Stimulated activated naive CD8-positive, alpha-beta T cell treated with anti-CD3 and anti-CD28 coated beads, Interleukin-15, amount 100 ng/mL, for 72 hours (primary cell): ENCODE data around the gene CHKA.
A peak's percentile ranks its signal among the peaks of the same experiment; 100 is the strongest.

Experiments
- ATAC-seq: fragments of 150-1000 bp; cut with Tn5 transposase; 2 replicates; pipeline ENCODE4 v1.10.0; 2021; ENCODE audit warnings: mild to moderate bottlenecking, moderate library complexity
- DNase-seq, 2 donors: peaks; one replicate each; pipeline ENCODE4 v3.0.0; 2021 to 2022
- H3K27ac Mint-ChIP-seq, 2 donors: one replicate each; pipeline ENCODE4 v1.8.0; 2022; ENCODE audit warnings: mild to moderate bottlenecking in 2 of 2, mixed read lengths in 2 of 2, moderate library complexity in 2 of 2
- H3K27me3 Mint-ChIP-seq: one replicate; pipeline ENCODE4 v1.8.0; 2022; ENCODE audit warnings: mixed read lengths
- H3K4me1 Mint-ChIP-seq: one replicate; pipeline ENCODE4 v1.8.0; 2022; ENCODE audit warnings: mild to moderate bottlenecking, mixed read lengths
- H3K4me3 Mint-ChIP-seq, 2 donors: one replicate each; pipeline ENCODE4 v1.8.0; 2022; ENCODE audit warnings: mild to moderate bottlenecking in 2 of 2, mixed read lengths in 2 of 2, moderate library complexity in 1 of 2
- H3K9me3 Mint-ChIP-seq, 2 donors: one replicate each; pipeline ENCODE4 v1.8.0; 2022; ENCODE audit warnings: mixed read lengths in 2 of 2

CHKA gene

GRCh38 chr11:68014947-68015447 lies 106.2 kb downstream of the CHKA start:
- H3K4me3 Mint-ChIP-seq, result no peak overlapping the region
- H3K27me3 Mint-ChIP-seq, result peaks cover 9% of the 10 kb centered on the region
- no peak for DNase-seq
- H3K4me1 Mint-ChIP-seq, result peaks cover 3% of the 10 kb centered on the region
- H3K9me3 Mint-ChIP-seq, result no peaks in the 10 kb centered on the region
- H3K27ac Mint-ChIP-seq, result no peak overlapping the region
- ATAC-seq, result peak; percentile 39

DNA sequence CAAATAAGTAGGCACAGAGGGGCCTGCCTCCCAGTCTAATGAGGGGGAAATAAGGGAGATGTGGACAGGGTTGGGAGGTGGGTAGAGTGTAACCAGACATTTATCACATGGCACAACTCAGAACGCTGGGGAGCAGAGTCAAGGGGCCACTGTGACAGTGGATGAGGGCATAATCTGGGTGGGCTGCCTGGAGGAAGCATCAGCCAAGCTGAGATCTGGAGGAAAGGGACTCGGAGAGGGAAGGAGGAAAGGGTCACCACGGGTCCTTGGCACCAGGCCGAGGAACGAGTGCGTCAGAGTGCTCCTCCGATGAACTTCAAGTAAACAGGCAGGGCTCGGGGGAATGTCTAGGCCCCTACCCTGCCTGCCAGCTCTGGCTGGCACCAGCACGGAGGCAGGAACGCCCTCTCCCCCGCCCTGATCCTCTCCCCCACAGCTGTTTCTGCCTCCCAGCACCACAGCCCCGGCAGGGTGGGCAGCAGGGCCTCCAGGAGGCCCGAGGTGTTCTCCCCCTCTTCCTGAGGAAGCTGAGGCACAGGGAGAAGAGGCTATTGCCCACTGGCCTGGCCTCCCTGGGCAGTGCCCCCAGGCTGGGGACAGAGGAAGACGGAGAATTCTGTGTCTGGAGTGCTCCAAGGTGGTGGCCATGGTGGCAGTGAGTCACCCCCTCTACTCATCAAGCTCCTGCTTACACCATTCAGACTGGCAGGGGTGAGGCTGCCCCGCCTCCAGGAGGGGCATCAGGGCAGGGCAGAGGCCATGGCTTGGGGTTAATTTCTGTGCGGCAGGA lies 106.8 kb downstream of the CHKA start:
- peak; percentile 56 for ATAC-seq
- H3K27ac Mint-ChIP-seq, result no peak overlapping the region

DNA sequence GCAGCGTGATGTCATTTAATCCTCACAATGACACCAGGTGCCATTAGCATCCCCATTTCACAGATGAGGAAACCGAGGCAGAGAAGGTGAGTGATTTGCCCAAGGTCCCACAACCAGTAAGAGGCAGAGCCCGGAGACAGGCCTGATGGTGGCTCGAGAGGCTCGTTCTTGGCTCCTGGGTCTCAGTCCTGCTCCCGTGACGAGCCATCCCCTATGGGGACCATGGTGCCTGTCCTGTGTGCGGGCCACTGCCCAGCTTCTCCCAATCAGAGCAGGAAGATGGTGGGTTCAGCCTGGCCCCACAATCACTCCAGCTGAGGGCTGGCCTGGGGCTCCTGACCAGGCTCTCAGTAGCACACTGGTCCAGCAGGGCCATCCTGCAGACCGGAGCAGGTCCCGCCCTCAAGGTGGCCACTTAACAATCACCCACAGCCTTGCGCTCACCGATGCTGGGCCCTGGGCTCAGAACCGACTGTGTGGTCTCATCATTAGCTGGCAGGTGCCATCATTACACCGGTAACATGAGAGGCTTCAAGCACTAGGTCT lies 107.5 kb downstream of the CHKA start:
- Mint-ChIP-seq H3K27me3 (peaks cover 10% of the 10 kb centered on the region), H3K27ac (no peak overlapping the region), H3K4me3 (no peak overlapping the region), H3K4me1 (peaks cover 15% of the 10 kb centered on the region), H3K9me3 (no peaks in the 10 kb centered on the region)
- DNase-seq (no peak), ATAC-seq (no peak)

More for the DNA sequence above, 106.8 kb downstream of the CHKA start:
- Mint-ChIP-seq H3K27me3 (peaks cover 10% of the 10 kb centered on the region), H3K4me3 (no peak overlapping the region), H3K9me3 (no peaks in the 10 kb centered on the region), H3K4me1 (peaks cover 8% of the 10 kb centered on the region)
- no peak for DNase-seq

GRCh38 chr11:68012843-68013610 lies 108.2 kb downstream of the CHKA start:
- H3K4me3 Mint-ChIP-seq, result no peak overlapping the region
- peaks cover 15% of the 10 kb centered on the region for H3K4me1 Mint-ChIP-seq
- H3K27ac Mint-ChIP-seq, result no peak overlapping the region
- ATAC-seq (no peak), DNase-seq (no peak)
- no peaks in the 10 kb centered on the region for H3K9me3 Mint-ChIP-seq
- H3K27me3 Mint-ChIP-seq, result peaks cover 10% of the 10 kb centered on the region

GRCh38 chr11:68012044-68012842 lies 108.9 kb downstream of the CHKA start:
- ATAC-seq (no peak), DNase-seq (no peak)
- no peak overlapping the region for H3K4me3 Mint-ChIP-seq
- no peak overlapping the region for H3K27ac Mint-ChIP-seq
- peaks cover 10% of the 10 kb centered on the region for H3K27me3 Mint-ChIP-seq
- no peaks in the 10 kb centered on the region for H3K9me3 Mint-ChIP-seq
- H3K4me1 Mint-ChIP-seq, result peaks cover 15% of the 10 kb centered on the region

DNA sequence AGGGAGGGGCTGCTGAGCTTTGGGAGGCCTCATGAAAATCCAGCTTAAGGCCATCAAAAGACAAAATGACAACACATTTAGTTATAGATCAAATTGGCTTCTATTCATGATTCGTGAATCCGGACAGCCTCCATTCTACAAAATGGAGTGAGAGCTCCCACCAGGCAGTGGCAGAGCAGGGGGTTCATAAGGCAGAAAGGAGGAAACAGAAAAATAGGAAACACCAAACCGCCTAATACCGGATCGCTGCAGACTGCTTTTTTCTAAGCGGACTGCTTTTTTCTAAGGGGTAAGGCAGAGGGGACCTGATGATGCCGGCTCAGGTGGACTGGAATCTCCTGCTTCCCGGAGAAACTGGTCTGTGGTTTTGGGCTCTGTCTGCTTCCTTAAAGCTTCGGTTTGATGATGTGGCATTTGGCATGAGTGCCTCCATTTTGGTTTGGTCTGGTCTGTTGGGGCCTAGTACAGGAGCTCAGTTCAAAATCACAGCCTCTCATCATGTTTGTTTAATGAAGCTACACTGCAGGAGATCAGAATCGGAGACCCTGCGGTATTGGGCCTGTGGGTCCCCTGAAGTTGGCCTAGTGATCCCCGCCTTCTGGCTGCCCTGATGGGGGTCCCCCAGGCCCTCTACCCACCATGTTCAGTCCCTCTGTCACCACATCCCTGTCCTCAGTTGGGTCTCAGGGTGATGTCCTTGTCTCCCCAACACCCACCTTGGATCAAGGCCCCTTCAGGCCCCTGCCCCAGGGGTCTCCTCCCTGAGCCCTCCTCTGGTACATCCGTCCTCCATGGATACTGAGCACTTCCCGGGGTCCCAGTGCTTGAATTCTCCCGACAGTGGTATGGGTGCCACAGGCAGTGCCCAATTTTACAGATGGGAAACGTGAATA lies 109.9 kb downstream of the CHKA start:
- Mint-ChIP-seq H3K27me3 (peaks cover 10% of the 10 kb centered on the region), H3K27ac (no peak overlapping the region), H3K4me3 (no peak overlapping the region), H3K9me3 (no peaks in the 10 kb centered on the region), H3K4me1 (peaks cover 15% of the 10 kb centered on the region)
- DNase-seq (no peak), ATAC-seq (no peak)

GRCh38 chr11:68010090-68011041 lies 110.8 kb downstream of the CHKA start, which contains the start of gene ALDH3B1:
TSS of gene ALDH3B1 (plus strand) at chr11:68010327. CDS start at chr11:68015298, 4,971 bp downstream.
- Mint-ChIP-seq H3K27ac (peak within 1 kb of the TSS in 1 of 2 donors; percentile 71), H3K4me1 (peaks cover 15% of the 10 kb centered on the region), H3K4me3 (peak within 1 kb of the TSS in 1 of 2 donors; percentile 9), H3K9me3 (no peaks in the 10 kb centered on the region), H3K27me3 (peaks cover 10% of the 10 kb centered on the region)
- ATAC-seq (peak; percentile 19), DNase-seq (no peak)

DNA sequence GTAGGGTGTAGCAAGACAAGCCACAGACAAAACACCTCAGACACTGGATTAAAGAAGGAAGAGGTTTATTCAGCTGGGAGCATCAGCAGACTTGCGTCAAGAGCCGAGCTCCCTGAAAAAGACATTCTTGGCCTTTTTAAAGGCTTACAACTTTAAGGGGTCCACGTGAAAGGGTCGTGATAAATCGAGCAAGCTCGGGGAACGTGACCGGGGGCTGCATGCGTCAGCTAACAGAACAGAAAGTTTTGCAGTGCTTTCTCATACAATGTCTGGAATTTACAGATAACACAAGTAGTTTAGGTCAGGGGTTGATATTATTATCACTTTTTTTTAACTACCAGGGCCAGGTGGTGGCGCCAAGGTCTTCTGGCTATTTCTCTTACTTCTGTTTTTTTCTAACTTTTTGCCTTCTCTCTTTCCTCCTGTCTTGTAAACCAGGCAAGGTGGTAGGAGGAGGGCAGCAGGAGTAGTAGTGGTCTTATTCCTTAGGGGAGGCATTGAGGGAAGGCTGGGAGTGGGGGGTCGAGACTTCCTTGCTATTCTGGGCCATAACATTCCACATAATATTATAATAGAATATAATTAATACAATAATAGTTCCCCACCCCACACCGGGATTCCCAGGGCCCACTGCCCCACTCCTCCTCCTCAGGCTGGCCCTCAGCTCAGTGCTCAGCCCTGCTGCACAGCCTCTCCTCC lies 111.6 kb downstream of the CHKA start:
- DNase-seq, result no peak
- peaks cover 10% of the 10 kb centered on the region for H3K27me3 Mint-ChIP-seq
- peak overlapping the region in 1 of 2 donors; percentile 9 for H3K4me3 Mint-ChIP-seq
- no peak for ATAC-seq
- no peaks in the 10 kb centered on the region for H3K9me3 Mint-ChIP-seq
- H3K4me1 Mint-ChIP-seq, result peaks cover 23% of the 10 kb centered on the region
- peak overlapping the region in 1 of 2 donors; percentile 71 for H3K27ac Mint-ChIP-seq

- H3K9me3 Mint-ChIP-seq, result no peaks in the 10 kb centered on the region
- no peak overlapping the region for H3K4me3 Mint-ChIP-seq
Observed at GRCh38 chr11:68008381-68009337, 112.5 kb downstream of the CHKA start.

DNA sequence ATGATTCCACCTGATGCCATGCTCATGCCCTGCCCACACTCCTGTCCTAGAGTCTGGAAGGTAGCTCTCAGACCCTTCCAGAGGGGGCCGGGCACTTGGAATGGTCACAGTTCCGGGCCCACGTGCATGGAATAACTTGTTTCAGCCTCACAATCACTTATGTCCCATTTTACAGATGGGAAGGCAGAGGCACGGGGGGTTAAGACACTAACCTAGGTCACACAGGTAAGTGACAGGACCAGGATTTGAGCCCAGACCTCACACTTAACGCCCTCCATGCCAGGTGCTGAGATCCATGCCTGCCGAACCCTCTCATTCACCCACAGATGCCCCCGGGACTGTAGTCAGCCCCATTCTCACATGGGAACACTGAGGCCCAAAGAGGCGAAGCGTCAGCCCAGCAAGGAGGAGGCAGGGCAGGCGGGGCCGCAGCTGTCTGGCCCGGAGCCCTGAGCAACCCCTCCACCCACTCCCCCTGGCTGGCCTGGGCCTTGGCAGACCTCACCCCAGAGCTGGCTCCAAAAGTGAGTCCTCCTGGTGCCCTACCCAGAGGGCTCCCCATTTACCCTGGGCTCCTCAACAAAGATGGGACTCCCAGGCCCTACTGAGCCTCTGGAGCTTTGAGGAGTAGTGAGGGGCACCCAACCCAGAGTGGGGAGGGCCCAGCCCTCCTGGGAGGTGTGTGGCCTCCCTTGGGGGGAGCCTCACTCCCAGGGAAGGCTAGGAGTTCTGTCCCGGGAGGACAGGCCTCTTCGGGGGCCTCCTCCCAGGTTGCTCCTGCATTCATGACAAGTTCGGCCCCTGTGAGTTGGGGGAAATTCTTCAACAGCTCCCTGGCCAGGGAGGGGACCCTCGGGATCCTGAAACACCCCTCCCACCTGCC lies 113.4 kb downstream of the CHKA start:
- DNase-seq (no peak), ATAC-seq (no peak)
- H3K27ac Mint-ChIP-seq, result no peak overlapping the region
- H3K27me3 Mint-ChIP-seq, result peaks cover 10% of the 10 kb centered on the region
- H3K4me3 Mint-ChIP-seq, result no peak overlapping the region
- peaks cover 33% of the 10 kb centered on the region for H3K4me1 Mint-ChIP-seq
- no peaks in the 10 kb centered on the region for H3K9me3 Mint-ChIP-seq

More at GRCh38 chr11:68008381-68009337, 112.5 kb downstream of the CHKA start:
- ATAC-seq, result no peak
- H3K27ac Mint-ChIP-seq, result peak overlapping the region in 1 of 2 donors; percentile 71
- no peak for DNase-seq
- H3K27me3 Mint-ChIP-seq, result peaks cover 10% of the 10 kb centered on the region
- peaks cover 29% of the 10 kb centered on the region for H3K4me1 Mint-ChIP-seq

GRCh38 chr11:68006606-68007166 lies 114.5 kb downstream of the CHKA start:
- Mint-ChIP-seq H3K27ac (no peak overlapping the region), H3K4me3 (no peak overlapping the region), H3K9me3 (no peaks in the 10 kb centered on the region), H3K4me1 (peaks cover 41% of the 10 kb centered on the region), H3K27me3 (peaks cover 10% of the 10 kb centered on the region)
- ATAC-seq (no peak), DNase-seq (no peak)
